Measurements from ENCODE around the gene MYOM3. TPM values are rescaled to one million over a fixed set of nuclear protein-coding genes. Genes with fewer than 3 reads are reported as not detected.

The MYOM3 gene
- total RNA-seq, 1 experiment from 2014 or later = 0.05 TPM

DNA sequence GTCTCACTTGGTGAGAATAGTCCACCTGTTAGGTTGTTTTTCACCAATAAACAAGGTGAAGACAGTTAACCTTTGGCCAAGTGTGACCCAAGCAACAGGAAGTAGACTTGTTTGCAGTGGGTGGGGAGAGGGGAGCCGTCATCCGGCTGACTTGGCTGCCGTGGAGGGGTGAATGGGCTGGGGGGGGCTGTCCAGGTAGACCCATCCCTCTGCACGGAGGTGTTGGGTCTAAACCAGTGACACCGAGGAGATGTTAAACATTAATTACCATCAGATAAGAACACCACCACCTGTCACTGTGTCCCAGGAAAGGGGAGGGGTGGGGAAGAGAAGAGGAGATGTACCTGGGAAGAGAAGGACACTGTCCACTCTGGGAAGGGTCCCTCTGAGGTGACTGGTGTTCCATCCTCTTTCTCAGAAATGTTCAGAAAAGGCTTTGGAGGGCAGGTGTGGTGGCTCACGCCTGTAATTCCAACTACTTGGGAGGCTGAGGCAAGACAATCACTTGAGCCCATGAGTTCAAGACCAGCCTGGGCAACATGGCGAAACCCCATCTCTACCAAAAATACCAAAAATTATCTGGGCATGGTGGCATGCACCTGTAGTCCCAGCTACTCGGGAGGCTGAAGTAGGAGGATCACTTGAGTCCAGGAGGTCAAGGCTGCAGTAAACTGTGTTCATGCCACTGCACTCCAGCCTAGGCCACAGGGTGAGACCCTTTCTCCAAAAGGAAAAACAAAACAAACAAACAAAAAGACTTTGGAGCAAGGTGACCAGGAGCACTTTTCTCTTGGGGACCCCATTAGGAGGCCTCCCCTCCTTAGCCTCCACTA is 6.7 kb upstream of the MYOM3 start:
- no peak overlapping the region for H3K4me3 ChIP-seq (ENCODE audit: low read depth in 2 of 2, low read length in 2 of 2)
- H3K36me3 ChIP-seq (ENCODE audit: control insufficient read depth, insufficient read depth, low read length) = no peaks in the 10 kb centered on the region
- TF ChIP-seq SIN3A (IDR thresholded peaks at IDR 0.05; ENCODE audit: borderline replicate concordance, insufficient read depth, low read depth, low read length) (no peak), POLR2AphosphoS5 (IDR thresholded peaks at IDR 0.05; ENCODE audit: low read depth, low read length) (no peak), REST (IDR thresholded peaks at IDR 0.05; ENCODE audit: insufficient read depth in 1 of 2, low read depth in 2 of 2, low read length in 1 of 2) (no peak), TCF7L2 (IDR thresholded peaks at IDR 0.05; ENCODE audit: low read depth, low read length) (no peak)
- ChIA-PET POLR2A (no interaction called here), CTCF (no interaction called here)
- H3K27ac ChIP-seq (ENCODE audit: low read length) = no peak overlapping the region
- DNase-seq (ENCODE audit: low read depth, low spot score) (no peak), ATAC-seq (no peak)
- H3K9me3 ChIP-seq (ENCODE audit: control insufficient read depth, insufficient read depth, low read depth, low read length) = no peaks in the 10 kb centered on the region
- in situ Hi-C loops (cut with HindIII; ENCODE audit: low pct_unique_long_range_greater_than_20kb, low sequenced_read_pairs) = no loop called here
- intact Hi-C loops (cut with micrococcal nuclease; ENCODE audit: unreplicated experiment) = no loop called here
- H3K27me3 ChIP-seq (ENCODE audit: control insufficient read depth, insufficient read depth, low read length) = no peaks in the 10 kb centered on the region
- BruUV-seq (replicated peaks) = no TSS peak
- H3K4me1 ChIP-seq (ENCODE audit: control insufficient read depth, insufficient read depth, low read length) = no peaks in the 10 kb centered on the region; the same call in 1 of the 2 replicates

- Histone ChIP-seq H3K4me3 (ENCODE audit: low read depth in 2 of 2, low read length in 2 of 2) (no peak overlapping the region), H3K36me3 (ENCODE audit: control insufficient read depth, insufficient read depth, low read length) (no peaks in the 10 kb centered on the region), H3K4me1 (ENCODE audit: control insufficient read depth, insufficient read depth, low read length) (no peaks in the 10 kb centered on the region; the same call in 1 of the 2 replicates), H3K27ac (ENCODE audit: low read length) (no peak overlapping the region), H3K9me3 (ENCODE audit: control insufficient read depth, insufficient read depth, low read depth, low read length) (no peaks in the 10 kb centered on the region), H3K27me3 (ENCODE audit: control insufficient read depth, insufficient read depth, low read length) (no peaks in the 10 kb centered on the region)
- TF ChIP-seq TCF7L2 (IDR thresholded peaks at IDR 0.05; ENCODE audit: low read depth, low read length) (no peak), REST (IDR thresholded peaks at IDR 0.05; ENCODE audit: insufficient read depth in 1 of 2, low read depth in 2 of 2, low read length in 1 of 2) (no peak), CTCF (IDR thresholded peaks at IDR 0.05) (no peak), POLR2AphosphoS5 (IDR thresholded peaks at IDR 0.05; ENCODE audit: low read depth, low read length) (no peak), SIN3A (IDR thresholded peaks at IDR 0.05; ENCODE audit: borderline replicate concordance, insufficient read depth, low read depth, low read length) (no peak)
- ChIA-PET POLR2A (no interaction called here), CTCF (no interaction called here)
- intact Hi-C loops (cut with micrococcal nuclease; ENCODE audit: unreplicated experiment) (no loop called here), in situ Hi-C loops (cut with HindIII; ENCODE audit: low pct_unique_long_range_greater_than_20kb, low sequenced_read_pairs) (no loop called here)
- ATAC-seq = 0 out of 2 replicates have a peak, but pooled peaks have one; percentile 31
- DNase-seq (ENCODE audit: low read depth, low spot score) = no peak
- no TSS peak for BruUV-seq (replicated peaks)
Measured at GRCh38 chr1:24117722-24118409, 5.9 kb upstream of the MYOM3 start.
